Neural cell (in vitro differentiated cells): ENCODE results near the gene PIK3AP1.

Experiments used
- CTCF ChIP-seq: fragments of 450-650 bp; IDR thresholded peaks from 2 replicates; pipeline ENCODE4 v1.5.1; 2014; ENCODE audit warnings: antibody characterized with exemption, mild to moderate bottlenecking, moderate library complexity; ENCODE audit not compliant: poor library complexity, severe bottlenecking
- EP300 ChIP-seq: fragments of 450-650 bp; conservative IDR thresholded peaks from 2 replicates; pipeline ENCODE4 v1.6.1; 2014; ENCODE audit warnings: antibody characterized with exemption, mild to moderate bottlenecking, moderate library complexity; ENCODE audit not compliant: poor library complexity, severe bottlenecking
- EZH2 ChIP-seq: fragments of 200-600, 300-800 bp; shearing (Covaris generic), sonication (generic); IDR thresholded peaks from 2 replicates; pipeline ENCODE4 v1.6.1; 2014; ENCODE audit warnings: antibody characterized with exemption, low read length, borderline replicate concordance, mild to moderate bottlenecking; ENCODE audit not compliant: insufficient read depth, poor library complexity, severe bottlenecking
- POLR2AphosphoS5 ChIP-seq: IDR thresholded peaks from 2 replicates; pipeline ENCODE4 v1.6.1; 2012
- RAD21 ChIP-seq: fragments of 450-650 bp; conservative IDR thresholded peaks from 2 replicates; pipeline ENCODE4 v1.6.1; 2014; ENCODE audit warnings: antibody characterized with exemption, mild to moderate bottlenecking, moderate library complexity
- REST ChIP-seq: IDR thresholded peaks from 2 replicates; pipeline ENCODE4 v1.6.1; 2012; ENCODE audit warnings: borderline replicate concordance
- TAF1 ChIP-seq: IDR thresholded peaks from 2 replicates; pipeline ENCODE4 v1.6.1; 2012; ENCODE audit warnings: low read depth

- TF ChIP-seq CTCF (no peak), POLR2AphosphoS5 (no peak), EZH2 (no peak), RAD21 (no peak), EP300 (no peak), REST (no peak), TAF1 (no peak)
These were observed 101.7 kb downstream of the PIK3AP1 start for GRCh38 chr10:96618653-96619052.
